ENCODE data around the gene GYG1. TPM values are rescaled to one million over a fixed set of nuclear protein-coding genes. Genes with fewer than 3 reads are reported as not detected.

The GYG1 gene
- total RNA-seq, 1 experiment from 2014 or later, result 75.2 TPM

- TF ChIP-seq SIN3A (IDR thresholded peaks at IDR 0.05; ENCODE audit: borderline replicate concordance, insufficient read depth, low read depth, low read length) (no peak), TCF7L2 (IDR thresholded peaks at IDR 0.05; ENCODE audit: low read depth, low read length) (no peak), CTCF (IDR thresholded peaks at IDR 0.05) (no peak), POLR2AphosphoS5 (IDR thresholded peaks at IDR 0.05; ENCODE audit: low read depth, low read length) (no peak), REST (IDR thresholded peaks at IDR 0.05; ENCODE audit: insufficient read depth in 1 of 2, low read depth in 2 of 2, low read length in 1 of 2) (no peak)
- in situ Hi-C loops (cut with HindIII; ENCODE audit: low pct_unique_long_range_greater_than_20kb, low sequenced_read_pairs), result no loop called here
- H3K4me3 ChIP-seq (ENCODE audit: low read depth in 2 of 2, low read length in 2 of 2), result no peak overlapping the region
Observed at GRCh38 chr3:148997623-148998022, 6.3 kb downstream of the GYG1 start.

GRCh38 chr3:148998297-148998696, 7.0 kb downstream of the GYG1 start:
- Histone ChIP-seq H3K9me3 (ENCODE audit: control insufficient read depth, insufficient read depth, low read depth, low read length) (no peaks in the 10 kb centered on the region), H3K4me1 (ENCODE audit: control insufficient read depth, insufficient read depth, low read length) (no peaks in the 10 kb centered on the region; the same call in 1 of the 2 replicates), H3K27ac (ENCODE audit: low read length) (no peak overlapping the region), H3K4me3 (ENCODE audit: low read depth in 2 of 2, low read length in 2 of 2) (no peak overlapping the region), H3K36me3 (ENCODE audit: control insufficient read depth, insufficient read depth, low read length) (peaks cover 36% of the 10 kb centered on the region), H3K27me3 (ENCODE audit: control insufficient read depth, insufficient read depth, low read length) (no peaks in the 10 kb centered on the region)
- ChIA-PET POLR2A (interaction anchor here (0.6 kb wide), 1 partner anchor 28 kb away, joined by 7 read pairs; no protein-coding TSS in a partner anchor), CTCF (no interaction called here)
- intact Hi-C loops (cut with micrococcal nuclease; ENCODE audit: unreplicated experiment), result no loop called here
- in situ Hi-C loops (cut with HindIII; ENCODE audit: low pct_unique_long_range_greater_than_20kb, low sequenced_read_pairs), result no loop called here
- no peak for DNase-seq (ENCODE audit: low read depth, low spot score)
- TF ChIP-seq SIN3A (IDR thresholded peaks at IDR 0.05; ENCODE audit: borderline replicate concordance, insufficient read depth, low read depth, low read length) (no peak), TCF7L2 (IDR thresholded peaks at IDR 0.05; ENCODE audit: low read depth, low read length) (no peak)
- ATAC-seq, result no peak
- no TSS peak for BruUV-seq (replicated peaks)

More at GRCh38 chr3:148997623-148998022, 6.3 kb downstream of the GYG1 start:
- intact Hi-C loops (cut with micrococcal nuclease; ENCODE audit: unreplicated experiment), result no loop called here
- ATAC-seq, result no peak
- ChIA-PET POLR2A (no interaction called here), CTCF (no interaction called here)
- H3K27me3 ChIP-seq (ENCODE audit: control insufficient read depth, insufficient read depth, low read length), result no peaks in the 10 kb centered on the region
- H3K9me3 ChIP-seq (ENCODE audit: control insufficient read depth, insufficient read depth, low read depth, low read length), result no peaks in the 10 kb centered on the region
- H3K27ac ChIP-seq (ENCODE audit: low read length), result no peak overlapping the region
- peaks cover 4% of the 10 kb centered on the region for H3K4me1 ChIP-seq (ENCODE audit: control insufficient read depth, insufficient read depth, low read length)
- DNase-seq (ENCODE audit: low read depth, low spot score), result no peak
- peaks cover 36% of the 10 kb centered on the region for H3K36me3 ChIP-seq (ENCODE audit: control insufficient read depth, insufficient read depth, low read length)
- no TSS peak for BruUV-seq (replicated peaks)

GRCh38 chr3:148998715-148999423, 7.5 kb downstream of the GYG1 start:
- ChIA-PET CTCF (no interaction called here), POLR2A (no interaction called here)
- ATAC-seq (no peak), DNase-seq (ENCODE audit: low read depth, low spot score) (no peak)
- in situ Hi-C loops (cut with HindIII; ENCODE audit: low pct_unique_long_range_greater_than_20kb, low sequenced_read_pairs), result no loop called here
- BruUV-seq (replicated peaks), result no TSS peak
- Histone ChIP-seq H3K27ac (ENCODE audit: low read length) (no peak overlapping the region; the same call in 1 of the 2 replicates), H3K9me3 (ENCODE audit: control insufficient read depth, insufficient read depth, low read depth, low read length) (no peaks in the 10 kb centered on the region), H3K36me3 (ENCODE audit: control insufficient read depth, insufficient read depth, low read length) (peaks cover 36% of the 10 kb centered on the region), H3K27me3 (ENCODE audit: control insufficient read depth, insufficient read depth, low read length) (no peaks in the 10 kb centered on the region), H3K4me3 (ENCODE audit: low read depth in 2 of 2, low read length in 2 of 2) (no peak overlapping the region), H3K4me1 (ENCODE audit: control insufficient read depth, insufficient read depth, low read length) (no peaks in the 10 kb centered on the region; the same call in 1 of the 2 replicates)
- TF ChIP-seq REST (IDR thresholded peaks at IDR 0.05; ENCODE audit: insufficient read depth in 1 of 2, low read depth in 2 of 2, low read length in 1 of 2), result no peak
- TF ChIP-seq SIN3A (IDR thresholded peaks at IDR 0.05; ENCODE audit: borderline replicate concordance, insufficient read depth, low read depth, low read length), result no peak
- TF ChIP-seq TCF7L2 (IDR thresholded peaks at IDR 0.05; ENCODE audit: low read depth, low read length), result no peak
- no peak for TF ChIP-seq POLR2AphosphoS5 (IDR thresholded peaks at IDR 0.05; ENCODE audit: low read depth, low read length)
- TF ChIP-seq CTCF (IDR thresholded peaks at IDR 0.05), result no peak
- intact Hi-C loops (cut with micrococcal nuclease; ENCODE audit: unreplicated experiment), result no loop called here

All from Panc1 (cell line).